ENCODE results near the gene C1QTNF3.

DNA sequence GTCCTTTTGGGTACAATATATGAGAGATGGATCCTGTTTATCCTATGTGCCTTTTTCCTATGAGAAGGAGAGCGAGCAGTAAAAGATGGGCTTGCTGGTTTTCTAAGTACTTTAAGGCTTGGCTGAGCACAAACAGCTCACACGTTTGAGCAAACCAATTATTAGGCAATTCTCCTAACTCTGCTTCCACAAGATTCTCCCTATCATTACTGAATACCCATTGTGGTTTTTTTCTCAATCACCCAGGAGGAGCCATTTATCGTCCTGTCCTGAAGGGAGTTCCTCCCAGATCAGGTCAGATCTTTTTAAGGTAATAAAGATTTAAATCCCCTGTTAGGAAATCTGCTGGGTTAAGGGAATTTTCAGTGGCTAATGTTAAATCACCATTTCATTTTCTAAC lies 19.4 kb upstream of the C1QTNF3 start:
- TF ChIP-seq, protein P1, sequence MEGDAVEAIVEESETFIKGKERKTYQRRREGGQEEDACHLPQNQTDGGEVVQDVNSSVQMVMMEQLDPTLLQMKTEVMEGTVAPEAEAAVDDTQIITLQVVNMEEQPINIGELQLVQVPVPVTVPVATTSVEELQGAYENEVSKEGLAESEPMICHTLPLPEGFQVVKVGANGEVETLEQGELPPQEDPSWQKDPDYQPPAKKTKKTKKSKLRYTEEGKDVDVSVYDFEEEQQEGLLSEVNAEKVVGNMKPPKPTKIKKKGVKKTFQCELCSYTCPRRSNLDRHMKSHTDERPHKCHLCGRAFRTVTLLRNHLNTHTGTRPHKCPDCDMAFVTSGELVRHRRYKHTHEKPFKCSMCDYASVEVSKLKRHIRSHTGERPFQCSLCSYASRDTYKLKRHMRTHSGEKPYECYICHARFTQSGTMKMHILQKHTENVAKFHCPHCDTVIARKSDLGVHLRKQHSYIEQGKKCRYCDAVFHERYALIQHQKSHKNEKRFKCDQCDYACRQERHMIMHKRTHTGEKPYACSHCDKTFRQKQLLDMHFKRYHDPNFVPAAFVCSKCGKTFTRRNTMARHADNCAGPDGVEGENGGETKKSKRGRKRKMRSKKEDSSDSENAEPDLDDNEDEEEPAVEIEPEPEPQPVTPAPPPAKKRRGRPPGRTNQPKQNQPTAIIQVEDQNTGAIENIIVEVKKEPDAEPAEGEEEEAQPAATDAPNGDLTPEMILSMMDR (IDR thresholded peaks at IDR 0.05) = no peak
- no peak for TF ChIP-seq POLR2AphosphoS5 (IDR thresholded peaks at IDR 0.05)
